BE2C (cell line): ENCODE results near the gene RNLS.
"Not testable (repeated sequence)": the region's sequence is repeated elsewhere in the genome, so short reads cannot be mapped to it uniquely, and the experiment has no call there.

Experiments
- DNase-seq: peaks from one replicate; pipeline ENCODE4 v3.0.0-alpha.2; 2020
- H3K27me3 ChIP-seq: fragments of 250-450 bp; sonication (Bioruptor Pico); 2 replicates; pipeline ENCODE4 v1.5.1; 2020; ENCODE audit warnings: mild to moderate bottlenecking
- H3K36me3 ChIP-seq: fragments of 250-450 bp; sonication (Bioruptor Pico); 2 replicates; pipeline ENCODE4 v1.5.1; 2020; ENCODE audit warnings: mild to moderate bottlenecking
- H3K4me1 ChIP-seq: fragments of 250-450 bp; sonication (Bioruptor Pico); 2 replicates; pipeline ENCODE4 v1.5.1; 2020
- H3K4me3 ChIP-seq: 2 replicates; pipeline ENCODE4 v1.5.1; 2011; ENCODE audit warnings: low read depth, low read length
- H3K9me3 ChIP-seq: fragments of 250-450 bp; sonication (Bioruptor Pico); 2 replicates; pipeline ENCODE4 v1.5.1; 2020
- TF ChIP-seq, protein P1 (sequence below): IDR thresholded peaks from 2 replicates; pipeline ENCODE4 v1.5.1; 2012; ENCODE audit warnings: mild to moderate bottlenecking, low read depth, low read length

The RNLS gene

DNA sequence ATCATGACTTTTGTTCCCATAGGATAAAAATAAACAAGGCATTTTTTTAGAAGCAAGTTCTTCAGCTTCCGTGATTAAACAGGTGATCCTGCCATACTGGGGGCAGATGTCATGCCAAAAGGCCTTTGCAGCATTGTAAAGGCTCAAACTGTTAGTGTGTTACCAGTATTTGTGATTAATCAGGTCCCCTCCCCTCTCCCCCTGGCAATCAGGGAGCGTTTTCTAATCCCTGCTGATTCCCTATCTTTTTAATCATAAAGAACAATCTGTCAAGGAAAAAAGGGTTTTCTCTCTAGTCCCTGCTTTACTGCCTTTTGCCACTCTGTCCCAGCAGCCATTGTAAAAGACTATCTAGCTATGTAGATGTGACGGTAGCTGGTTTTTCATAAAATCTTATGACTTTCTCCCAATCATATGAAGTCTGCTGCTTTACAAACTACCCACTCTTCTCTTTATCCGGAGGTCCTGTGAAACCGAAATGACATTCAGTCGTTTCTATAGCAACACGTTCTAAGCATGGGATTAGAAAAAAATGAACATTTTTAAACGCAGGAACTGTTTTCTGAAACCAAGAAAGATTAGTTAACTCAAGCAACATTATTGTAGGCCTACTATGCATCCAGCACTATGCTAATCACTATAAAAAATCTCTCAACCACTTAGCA, 210.9 kb downstream of the RNLS start:
- Histone ChIP-seq H3K4me3 (no peak overlapping the region), H3K4me1 (peaks cover 5% of the 10 kb centered on the region), H3K27me3 (no peaks in the 10 kb centered on the region), H3K36me3 (no peaks in the 10 kb centered on the region), H3K9me3 (no peaks in the 10 kb centered on the region)
- TF ChIP-seq, protein P1, sequence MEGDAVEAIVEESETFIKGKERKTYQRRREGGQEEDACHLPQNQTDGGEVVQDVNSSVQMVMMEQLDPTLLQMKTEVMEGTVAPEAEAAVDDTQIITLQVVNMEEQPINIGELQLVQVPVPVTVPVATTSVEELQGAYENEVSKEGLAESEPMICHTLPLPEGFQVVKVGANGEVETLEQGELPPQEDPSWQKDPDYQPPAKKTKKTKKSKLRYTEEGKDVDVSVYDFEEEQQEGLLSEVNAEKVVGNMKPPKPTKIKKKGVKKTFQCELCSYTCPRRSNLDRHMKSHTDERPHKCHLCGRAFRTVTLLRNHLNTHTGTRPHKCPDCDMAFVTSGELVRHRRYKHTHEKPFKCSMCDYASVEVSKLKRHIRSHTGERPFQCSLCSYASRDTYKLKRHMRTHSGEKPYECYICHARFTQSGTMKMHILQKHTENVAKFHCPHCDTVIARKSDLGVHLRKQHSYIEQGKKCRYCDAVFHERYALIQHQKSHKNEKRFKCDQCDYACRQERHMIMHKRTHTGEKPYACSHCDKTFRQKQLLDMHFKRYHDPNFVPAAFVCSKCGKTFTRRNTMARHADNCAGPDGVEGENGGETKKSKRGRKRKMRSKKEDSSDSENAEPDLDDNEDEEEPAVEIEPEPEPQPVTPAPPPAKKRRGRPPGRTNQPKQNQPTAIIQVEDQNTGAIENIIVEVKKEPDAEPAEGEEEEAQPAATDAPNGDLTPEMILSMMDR: no peak
- no peak for DNase-seq

DNA sequence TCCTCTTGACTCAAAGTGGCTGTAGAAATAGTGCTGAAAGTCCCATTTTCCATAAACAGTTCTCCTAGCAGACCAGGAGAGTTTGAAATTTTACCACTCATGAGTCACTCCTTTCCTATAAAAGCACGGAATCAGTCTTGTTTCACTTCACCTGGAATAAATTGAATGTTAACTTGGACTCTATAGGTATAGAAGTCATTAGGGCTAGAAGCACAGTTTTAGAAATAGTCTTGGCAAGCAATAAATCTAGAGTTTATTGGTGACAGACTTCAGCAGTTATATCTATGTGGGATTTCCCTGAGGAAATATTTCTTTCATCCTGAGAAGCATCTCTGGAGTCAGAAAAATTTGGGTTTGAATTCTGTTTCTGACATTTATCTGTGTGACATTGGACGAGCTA, 212.4 kb downstream of the RNLS start:
- Histone ChIP-seq H3K36me3 (no peaks in the 10 kb centered on the region), H3K9me3 (no peaks in the 10 kb centered on the region), H3K27me3 (no peaks in the 10 kb centered on the region), H3K4me3 (no peak overlapping the region), H3K4me1 (peaks cover 5% of the 10 kb centered on the region)
- TF ChIP-seq, protein P1: no peak
- no peak for DNase-seq

DNA sequence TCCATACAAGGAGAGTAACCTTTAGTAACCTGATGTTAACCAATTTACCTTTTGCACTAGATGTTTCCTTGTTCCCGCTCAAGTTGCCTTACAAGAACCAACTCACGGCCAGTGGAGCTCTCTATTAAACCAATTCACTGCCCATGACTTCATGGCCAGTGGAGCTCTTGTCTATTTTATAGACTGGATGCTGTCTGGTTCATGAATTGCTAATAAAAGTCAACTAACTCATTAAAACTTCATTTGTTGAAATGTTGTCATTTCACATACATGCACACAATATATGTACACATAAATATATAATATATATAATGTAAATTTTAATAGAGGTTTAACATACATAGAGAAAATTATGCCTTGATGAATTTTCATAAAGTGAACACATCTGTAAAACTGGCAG, 216.3 kb downstream of the RNLS start:
- Histone ChIP-seq H3K36me3 (no peaks in the 10 kb centered on the region), H3K4me1 (peaks cover 12% of the 10 kb centered on the region), H3K27me3 (no peaks in the 10 kb centered on the region), H3K4me3 (no peak overlapping the region), H3K9me3 (no peaks in the 10 kb centered on the region)
- DNase-seq: no peak
- TF ChIP-seq, protein P1: no peak

DNA sequence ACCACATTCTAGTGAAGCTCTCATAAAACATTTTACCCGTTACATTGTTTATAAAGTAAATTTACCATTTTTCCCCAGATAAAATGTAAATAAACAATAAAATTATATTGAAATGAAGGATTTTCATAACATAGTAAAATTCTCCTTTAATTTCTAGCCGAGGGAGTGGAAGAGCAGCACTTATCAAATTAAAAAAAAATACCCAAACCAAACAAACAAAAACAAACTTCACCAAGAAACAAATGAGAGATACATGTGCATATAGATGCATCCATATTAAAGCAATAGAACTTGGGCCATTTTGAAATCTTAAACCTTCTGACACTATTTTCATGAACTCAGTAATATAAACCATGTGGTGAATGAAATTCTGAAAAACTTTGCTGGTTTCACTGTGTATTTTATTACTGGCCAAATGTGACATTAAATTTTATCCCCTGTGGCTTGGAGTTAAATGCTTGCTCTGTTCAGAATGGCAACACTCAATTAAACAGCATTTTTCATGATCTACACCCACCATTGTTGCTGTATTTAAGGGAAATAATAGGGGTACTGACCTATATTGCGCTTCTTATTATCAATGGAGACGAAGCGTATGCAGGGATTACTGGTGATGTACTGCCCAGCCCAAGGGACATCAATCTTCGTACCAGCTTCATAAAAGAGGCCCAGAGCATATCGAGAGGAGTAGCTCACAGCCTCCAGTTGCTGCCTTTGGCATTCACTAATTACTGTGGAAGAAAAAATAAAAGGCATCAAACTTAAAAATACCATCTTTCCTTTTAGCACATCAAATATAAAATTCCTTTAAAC, 220.9 kb downstream of the RNLS start:
- Histone ChIP-seq H3K4me3 (no peak overlapping the region), H3K9me3 (no peaks in the 10 kb centered on the region), H3K4me1 (peaks cover 28% of the 10 kb centered on the region), H3K36me3 (no peaks in the 10 kb centered on the region), H3K27me3 (no peaks in the 10 kb centered on the region)
- no peak for DNase-seq
- TF ChIP-seq, protein P1: no peak

DNA sequence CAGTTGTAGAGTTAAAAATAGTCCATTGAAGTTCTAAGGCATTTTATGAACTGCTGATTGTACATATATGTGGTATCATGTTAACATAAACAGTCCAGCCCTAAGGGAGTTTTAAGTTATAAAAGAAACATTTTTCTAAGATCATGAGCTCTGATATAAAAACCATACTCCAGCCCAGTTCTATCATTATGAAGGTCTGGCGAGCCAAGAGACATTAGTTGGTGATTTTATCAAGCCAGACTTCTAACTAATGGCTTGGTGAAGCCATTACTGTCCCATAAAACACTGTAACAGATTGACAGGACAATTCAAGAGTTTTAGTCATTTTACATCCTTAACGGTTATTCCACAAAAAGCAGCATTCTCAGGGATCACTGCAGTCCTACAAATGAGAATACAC, 221.6 kb downstream of the RNLS start:
- peak overlapping the region; percentile 9; the same call in 1 of the 2 replicates for H3K4me3 ChIP-seq
- H3K9me3 ChIP-seq: no peaks in the 10 kb centered on the region
- DNase-seq: peak; percentile 44
- peaks cover 28% of the 10 kb centered on the region for H3K4me1 ChIP-seq
- H3K36me3 ChIP-seq: no peaks in the 10 kb centered on the region
- TF ChIP-seq, protein P1: no peak
- no peaks in the 10 kb centered on the region for H3K27me3 ChIP-seq

DNA sequence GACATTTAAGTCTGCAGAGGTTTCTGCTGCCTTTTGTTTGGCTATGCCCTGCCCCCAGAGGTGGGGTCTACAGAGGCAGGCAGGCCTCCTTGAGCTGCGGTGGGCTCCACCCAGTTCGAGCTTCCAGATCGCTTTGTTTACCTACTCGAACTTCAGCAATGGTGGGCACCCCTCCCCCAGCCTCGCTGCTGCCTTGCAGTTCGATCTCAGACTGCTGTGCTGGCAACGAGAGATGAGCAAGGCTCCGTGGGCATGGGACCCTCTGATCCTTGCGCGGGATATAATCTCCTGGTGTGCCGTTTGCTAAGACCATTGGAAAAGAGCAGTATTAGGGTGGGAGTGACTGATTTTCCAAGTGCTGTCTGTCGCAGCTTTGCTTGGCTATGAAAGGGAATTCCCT, 227.4 kb downstream of the RNLS start:
- H3K4me1 ChIP-seq, H3K4me3 ChIP-seq, H3K9me3 ChIP-seq, DNase-seq, H3K36me3 ChIP-seq, H3K27me3 ChIP-seq: not testable (repeated sequence)
